Peyer's patch (tissue), 4 donors: ENCODE measurements around the gene MYDGF. TPM values are rescaled to one million over a fixed set of nuclear protein-coding genes. Genes with fewer than 3 reads are reported as not detected.

ENCODE experiments used
- DNase-seq, 3 donors: peaks; one replicate each; pipeline ENCODE4 v3.0.0-alpha.2; 2017 to 2019
- H3K27ac ChIP-seq, 4 donors: fragments of 200-600 bp; sonication (generic); one replicate each; pipeline ENCODE4 v1.5.1; 2016 to 2019
- H3K27me3 ChIP-seq, 2 donors: fragments of 200-600 bp; sonication (generic); one replicate each; pipeline ENCODE4 v1.5.1; 2019
- H3K36me3 ChIP-seq, 3 donors: fragments of 200-600 bp; sonication (generic); one replicate each; pipeline ENCODE4 v1.5.1; 2016 to 2019
- H3K4me1 ChIP-seq, 4 donors: fragments of 200-600 bp; sonication (generic); one replicate each; pipeline ENCODE4 v1.5.1; 2016 to 2019
- H3K4me3 ChIP-seq, 4 donors: fragments of 200-600 bp; sonication (generic); 1 replicate in 3 of 4; 2 replicates in 1 of 4; pipeline ENCODE4 v1.5.1; 2016 to 2019; ENCODE audit warnings: mild to moderate bottlenecking in 1 of 4
- H3K9me3 ChIP-seq, 4 donors: fragments of 200-600 bp; sonication (generic); one replicate each; pipeline ENCODE4 v1.5.1; 2016 to 2019; ENCODE audit warnings: mild to moderate bottlenecking in 1 of 4
- CTCF ChIP-seq, 6 experiments: fragments of 450-650 bp in 4 of 6; fragments of 200-600 bp in 2 of 6; sonication (generic) in 1 of 6; IDR thresholded peaks; one replicate each; pipeline ENCODE4 v1.5.1; 2017 to 2019; ENCODE audit warnings: antibody characterized with exemption in 6 of 6, mild to moderate bottlenecking in 3 of 6, moderate library complexity in 1 of 6
- POLR2A ChIP-seq, 2 donors: fragments of 450-650 bp; IDR thresholded peaks; one replicate each; pipeline ENCODE4 v1.5.1; 2017; ENCODE audit warnings: antibody characterized with exemption in 2 of 2, mild to moderate bottlenecking in 2 of 2, moderate library complexity in 2 of 2
- total RNA-seq, 4 donors: library from RNA; depleted of rRNA; stranded (reverse); fragments of >200 nt; gene quantifications; one replicate each; pipeline ENCODE4 v1.1.0, GENCODE V29; 2016

The MYDGF gene
- total RNA-seq, 4 donors from 2014 or later: 9.9 to 45.9 (median 40.3) TPM

- peak overlapping the region; percentile 51 to 79 (median 76) for H3K27ac ChIP-seq
- H3K4me3 ChIP-seq: peak overlapping the region; percentile 66 to 92 (median 78)
- TF ChIP-seq CTCF (IDR thresholded peaks at IDR 0.05): no peak
- TF ChIP-seq POLR2A (IDR thresholded peaks at IDR 0.05): no peak
- H3K4me1 ChIP-seq: peaks cover 0 to 33% (median 10%) of the 10 kb centered on the region in 4 donors
- no peaks in the 10 kb centered on the region for H3K9me3 ChIP-seq
- peak in 2 of 3 donors; percentile 64 to 65 for DNase-seq
- no peaks in the 10 kb centered on the region for H3K27me3 ChIP-seq
- no peaks in the 10 kb centered on the region for H3K36me3 ChIP-seq
Observed at GRCh38 chr19:4640247-4641000, 29.7 kb downstream of the MYDGF start.

GRCh38 chr19:4639531-4640246 lies 30.5 kb downstream of the MYDGF start:
- peak overlapping the region; percentile 66 to 92 (median 78) for H3K4me3 ChIP-seq
- TF ChIP-seq CTCF (IDR thresholded peaks at IDR 0.05): no peak
- TF ChIP-seq POLR2A (IDR thresholded peaks at IDR 0.05): peak in 1 of 2 donors; percentile 12
- no peaks in the 10 kb centered on the region for H3K27me3 ChIP-seq
- DNase-seq: peak in 2 of 3 donors; percentile 61 to 63
- H3K9me3 ChIP-seq: no peaks in the 10 kb centered on the region
- H3K27ac ChIP-seq: peak overlapping the region; percentile 51 to 79 (median 76)
- no peaks in the 10 kb centered on the region for H3K36me3 ChIP-seq
- H3K4me1 ChIP-seq: peaks cover 0 to 33% (median 10%) of the 10 kb centered on the region in 4 donors

GRCh38 chr19:4638828-4639530 lies 31.2 kb downstream of the MYDGF start, which contains the start of gene TNFAIP8L1:
Gene TNFAIP8L1, plus strand, starts transcription at chr19:4639516. Its CDS starts 12,354 bp downstream, at chr19:4651870.
- DNase-seq: peak; percentile 99 to 100 (median 99)
- Histone ChIP-seq H3K4me3 (peak within 1 kb of the TSS; percentile 66 to 92 (median 78)), H3K27me3 (no peaks in the 10 kb centered on the region), H3K9me3 (no peaks in the 10 kb centered on the region), H3K27ac (peak within 1 kb of the TSS; percentile 74 to 84 (median 80)), H3K36me3 (no peaks in the 10 kb centered on the region), H3K4me1 (peaks cover 0 to 33% (median 10%) of the 10 kb centered on the region in 4 donors)
- TF ChIP-seq POLR2A (IDR thresholded peaks at IDR 0.05) (no peak), CTCF (IDR thresholded peaks at IDR 0.05) (no peak)

GRCh38 chr19:4638317-4638716 lies 31.8 kb downstream of the MYDGF start:
- H3K36me3 ChIP-seq: no peaks in the 10 kb centered on the region
- no peak for DNase-seq
- no peaks in the 10 kb centered on the region for H3K9me3 ChIP-seq
- H3K4me3 ChIP-seq: no peak overlapping the region
- no peaks in the 10 kb centered on the region for H3K27me3 ChIP-seq
- peaks cover 0 to 33% (median 10%) of the 10 kb centered on the region in 4 donors for H3K4me1 ChIP-seq
- TF ChIP-seq POLR2A (IDR thresholded peaks at IDR 0.05): no peak
- no peak for TF ChIP-seq CTCF (IDR thresholded peaks at IDR 0.05)
- H3K27ac ChIP-seq: peak overlapping the region; percentile 42 to 84 (median 66)

GRCh38 chr19:4636761-4637160 lies 33.4 kb downstream of the MYDGF start:
- peak overlapping the region in 3 of 4 donors; percentile 55 to 57 (median 57) for H3K4me3 ChIP-seq
- no peaks in the 10 kb centered on the region for H3K36me3 ChIP-seq
- no peaks in the 10 kb centered on the region for H3K27me3 ChIP-seq
- no peak for TF ChIP-seq POLR2A (IDR thresholded peaks at IDR 0.05)
- no peak for TF ChIP-seq CTCF (IDR thresholded peaks at IDR 0.05)
- DNase-seq: no peak
- no peaks in the 10 kb centered on the region for H3K9me3 ChIP-seq
- H3K4me1 ChIP-seq: peaks cover 0 to 32% (median 10%) of the 10 kb centered on the region in 4 donors
- peak overlapping the region in 1 of 4 donors; percentile 70 for H3K27ac ChIP-seq
